ENCODE results near the gene PPP1R16B.

The PPP1R16B gene

GRCh38 chr20:38880952-38881735 is 75.6 kb downstream of the PPP1R16B start:
- no peak for DNase-seq

GRCh38 chr20:38881806-38882440 is 76.4 kb downstream of the PPP1R16B start:
- DNase-seq = no peak

DNA sequence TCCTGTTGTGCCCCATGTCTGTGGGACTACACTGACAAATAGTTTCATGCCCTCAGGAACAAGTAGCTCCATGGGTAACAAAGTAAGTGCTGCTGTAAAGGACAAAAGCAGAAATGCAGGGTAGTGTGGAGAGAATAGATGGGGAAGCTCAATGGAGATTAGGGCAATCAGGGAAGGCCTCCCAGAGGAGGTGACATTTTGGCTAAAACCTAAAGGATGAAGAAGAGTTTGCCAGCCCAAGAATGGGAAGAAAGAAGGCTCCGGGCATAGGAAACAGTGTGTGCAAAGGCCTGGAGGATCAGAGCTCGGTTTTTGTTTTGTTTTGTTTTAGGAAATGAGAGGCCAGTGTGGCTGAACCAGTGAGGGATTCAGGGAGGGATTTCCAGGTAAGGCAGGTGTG is 77.1 kb downstream of the PPP1R16B start:
- DNase-seq = no peak

- no peak for DNase-seq
Measured at GRCh38 chr20:38883081-38883980, 77.8 kb downstream of the PPP1R16B start.

DNA sequence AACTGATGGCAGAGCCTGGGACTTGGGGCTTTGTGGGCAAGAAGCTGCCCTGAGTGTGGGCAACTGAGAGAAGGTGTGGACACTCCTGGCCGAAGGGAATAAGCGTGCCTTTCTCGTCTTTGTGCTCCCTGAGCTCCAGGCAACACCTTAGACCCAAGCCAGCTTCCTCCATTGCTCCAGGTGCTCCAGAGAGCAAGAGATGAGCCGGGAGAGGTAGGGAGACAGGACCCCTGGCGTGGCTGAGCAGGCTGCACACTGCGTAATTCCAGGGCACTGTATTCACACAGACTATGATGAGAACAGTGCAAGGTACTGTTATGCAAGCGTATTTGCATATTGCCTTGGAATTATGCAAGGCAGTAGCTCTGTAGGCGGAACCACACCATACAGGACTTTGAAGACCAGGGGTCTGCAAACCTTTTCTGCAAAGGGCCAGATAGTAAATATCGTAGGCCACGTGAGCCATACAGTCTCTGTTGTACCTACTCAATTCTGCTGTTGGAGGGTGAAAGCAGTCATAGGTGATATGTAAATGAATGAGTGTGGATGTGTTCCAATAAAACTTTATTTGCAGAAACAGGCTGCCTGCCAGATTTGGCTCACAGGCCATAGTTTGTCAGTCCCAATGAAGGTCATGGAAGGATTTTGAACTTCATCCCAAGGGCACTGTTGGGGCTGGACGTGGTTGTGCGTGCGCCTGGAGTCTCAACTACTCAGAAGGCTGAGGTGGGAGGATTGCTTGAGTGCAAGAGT is 78.7 kb downstream of the PPP1R16B start:
- DNase-seq = no peak

- DNase-seq = no peak
Measured at GRCh38 chr20:38885357-38885756, 79.9 kb downstream of the PPP1R16B start.

DNA sequence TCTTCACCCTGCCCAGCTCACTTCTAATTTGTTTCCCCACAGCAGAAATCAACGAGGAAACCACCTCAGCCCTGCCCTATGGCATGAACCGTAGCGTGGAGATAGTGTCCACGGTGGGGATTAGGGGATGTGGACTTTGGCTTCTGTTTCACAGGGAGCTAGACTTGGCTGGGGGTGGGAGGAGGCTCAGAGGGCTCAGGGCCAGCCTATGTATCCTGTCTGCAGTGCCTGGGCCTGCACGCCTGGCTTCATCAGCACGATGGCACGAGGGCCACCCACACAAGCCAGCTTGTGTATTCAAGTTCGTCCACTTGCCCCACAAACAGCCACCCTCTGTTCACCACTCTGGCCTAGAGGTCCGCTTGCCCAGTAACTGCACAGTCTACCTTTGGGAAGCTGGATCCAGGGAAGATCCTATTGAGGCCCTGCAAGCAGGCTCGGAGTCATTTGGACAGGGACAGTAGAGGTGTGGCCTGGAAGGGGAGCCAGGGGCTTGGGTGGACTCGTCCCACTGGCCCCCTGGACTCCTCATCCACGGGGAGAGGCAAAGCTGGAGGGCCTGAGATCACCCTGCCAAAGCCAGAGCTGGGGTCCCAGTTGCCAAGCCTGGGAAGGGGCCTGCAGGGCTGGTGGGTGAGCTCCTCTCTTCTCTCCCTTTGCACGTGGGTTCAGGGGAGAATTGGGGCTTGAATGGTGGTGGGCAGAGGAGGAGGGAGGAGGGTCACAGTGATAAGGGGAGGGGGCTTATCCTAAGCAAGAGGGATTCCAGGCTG is 82.7 kb downstream of the PPP1R16B start:
- DNase-seq = no peak

- no peak for DNase-seq
Measured at GRCh38 chr20:38889050-38889449, 83.6 kb downstream of the PPP1R16B start.

- no peak for DNase-seq
Measured at GRCh38 chr20:38889792-38890496, 84.4 kb downstream of the PPP1R16B start.

DNA sequence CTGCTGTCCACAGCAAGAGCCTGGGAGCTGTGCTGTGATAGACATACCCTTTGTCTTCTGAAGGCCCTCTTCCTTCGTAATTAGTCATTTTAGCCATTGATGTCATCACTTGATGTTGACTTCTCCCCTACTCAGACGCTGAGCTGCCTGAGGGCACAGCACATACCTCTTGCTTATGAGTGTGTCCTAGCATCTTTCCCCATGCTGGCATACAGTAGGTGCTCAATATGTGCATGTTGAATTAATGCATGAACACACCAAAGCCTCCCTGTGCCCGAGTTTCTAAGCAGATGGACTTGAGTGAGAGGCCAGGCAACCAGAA is 85.0 kb downstream of the PPP1R16B start:
- no peak for DNase-seq

DNA sequence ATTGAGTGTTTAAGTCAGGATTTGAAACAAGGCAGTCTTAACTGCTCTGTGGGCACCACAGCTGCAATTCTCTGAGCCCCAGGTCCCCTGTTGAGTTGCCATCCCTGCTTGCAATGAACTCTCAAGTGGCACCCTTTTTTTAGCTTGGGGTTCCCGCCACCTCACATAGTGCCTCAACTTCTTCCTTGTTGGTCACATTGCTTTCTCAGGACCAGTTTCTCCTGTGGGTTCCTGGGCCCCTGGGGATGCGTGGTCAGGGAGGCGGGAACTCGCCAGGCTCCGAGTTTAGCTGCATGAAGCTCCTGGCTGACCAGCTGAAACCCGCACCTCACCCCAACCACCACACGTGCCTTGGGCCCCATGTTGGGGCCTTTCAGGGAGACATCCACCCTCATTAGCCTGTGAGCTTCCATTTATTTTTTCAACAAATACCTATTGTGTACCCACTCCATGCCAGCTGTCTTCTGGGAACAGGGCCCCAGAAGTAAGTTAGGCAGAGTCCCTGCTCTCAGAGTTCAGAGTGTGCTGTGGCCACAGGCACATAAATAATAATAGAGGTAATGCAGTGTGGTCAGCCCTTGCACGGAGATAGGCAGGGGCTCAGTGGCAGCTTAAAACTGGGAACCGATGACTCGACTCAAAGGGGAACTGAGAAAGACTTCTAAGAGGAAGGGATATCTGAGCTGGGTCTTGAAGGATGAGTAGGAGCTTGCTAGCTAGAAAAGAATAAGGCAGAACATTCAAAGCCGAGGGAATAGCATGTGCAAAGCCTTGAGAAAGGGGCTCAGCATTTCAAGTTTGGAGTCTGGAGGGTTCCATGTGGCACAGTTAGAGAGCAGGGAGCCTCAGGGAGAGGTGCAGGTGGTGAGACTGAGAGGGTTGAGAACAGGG is 86.8 kb downstream of the PPP1R16B start:
- DNase-seq = no peak

DNA sequence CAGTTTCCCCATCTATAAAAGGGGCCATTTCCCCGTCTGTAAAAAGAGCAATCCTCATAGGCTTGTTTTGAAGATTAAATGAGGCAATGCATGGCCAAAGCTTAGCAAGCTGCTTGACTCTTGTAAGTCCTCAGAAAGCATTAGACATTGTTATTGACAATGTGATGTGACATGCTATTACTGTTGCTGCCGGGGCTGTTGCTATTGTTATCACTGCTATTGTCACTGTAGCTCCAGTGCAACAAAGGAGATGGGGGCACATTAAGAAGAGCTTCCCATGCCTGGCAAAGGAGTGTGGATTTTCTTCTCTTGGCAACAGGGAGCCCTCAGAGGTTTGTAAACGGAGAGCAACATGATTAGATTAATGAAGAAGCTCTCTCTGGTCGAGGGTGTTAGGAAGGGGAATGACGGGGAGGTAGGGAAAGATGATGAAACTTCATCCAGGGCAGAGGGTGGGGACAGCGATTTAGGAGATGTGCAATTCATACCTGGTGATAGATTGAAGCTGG is 87.6 kb downstream of the PPP1R16B start:
- DNase-seq = no peak

DNA sequence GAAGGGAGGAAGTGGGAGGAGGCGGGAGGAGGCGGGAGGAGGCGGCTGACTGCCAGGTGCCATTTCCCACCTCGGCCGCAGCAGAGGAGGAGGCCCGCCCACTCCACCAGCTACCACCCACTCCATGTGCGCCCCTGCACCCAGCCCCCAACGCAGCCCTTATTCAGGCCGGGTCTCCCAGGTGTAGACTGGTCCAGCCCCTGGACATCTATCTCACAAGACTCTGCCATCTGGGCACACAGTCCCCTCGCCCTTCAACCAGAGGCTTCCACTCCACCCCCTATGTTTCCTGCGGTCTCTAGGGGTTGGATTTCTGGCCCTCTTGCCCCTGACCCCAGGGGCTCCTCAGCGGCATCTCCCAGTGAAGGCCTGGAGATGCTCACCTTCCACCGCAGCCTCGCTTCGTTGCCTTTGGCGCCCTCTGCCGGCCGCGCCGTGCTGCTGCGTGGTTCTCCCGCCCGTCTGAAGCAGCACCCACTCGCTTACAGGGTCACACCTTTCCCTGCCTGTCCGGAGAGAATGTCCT is 88.1 kb downstream of the PPP1R16B start:
- peak; percentile 85 for DNase-seq

DNA sequence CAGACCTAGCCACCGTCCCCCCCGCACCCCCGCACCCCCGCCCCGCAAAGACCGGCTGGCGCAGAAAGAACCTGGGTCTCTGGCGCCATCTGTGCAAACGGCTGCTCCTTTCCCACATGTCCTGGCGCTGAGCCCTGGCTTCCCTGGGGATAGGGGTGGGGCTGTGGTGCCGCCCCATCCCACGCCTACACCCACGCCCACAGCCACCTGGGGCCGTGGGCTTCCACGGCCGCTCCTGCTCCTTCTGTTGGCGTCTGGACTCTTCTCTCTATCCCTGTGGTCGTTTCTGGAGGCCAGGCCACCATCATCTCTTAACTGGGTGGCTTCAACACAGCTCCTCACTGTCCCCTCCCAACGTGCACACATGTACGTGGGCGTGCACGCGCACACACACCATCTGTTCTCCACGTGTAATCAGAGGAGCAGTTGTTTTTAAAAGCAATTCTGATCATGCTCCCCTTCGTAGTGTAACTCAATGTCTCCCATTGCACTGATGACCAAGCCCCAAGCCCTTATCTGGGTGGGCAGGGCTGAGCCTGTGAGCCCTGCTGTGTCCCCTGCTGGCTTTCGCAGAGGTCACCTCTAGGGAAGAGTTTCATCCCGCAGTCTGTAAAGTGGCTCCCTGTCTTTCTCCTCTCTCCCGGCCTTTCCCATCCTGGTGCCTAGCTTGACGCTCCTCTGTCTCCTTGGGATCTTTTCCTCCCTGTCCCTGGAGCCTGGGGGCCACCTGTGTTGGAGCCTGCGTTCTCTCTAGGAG is 88.8 kb downstream of the PPP1R16B start:
- no peak for DNase-seq

GRCh38 chr20:38895098-38895949 is 89.8 kb downstream of the PPP1R16B start:
- DNase-seq = no peak

DNA sequence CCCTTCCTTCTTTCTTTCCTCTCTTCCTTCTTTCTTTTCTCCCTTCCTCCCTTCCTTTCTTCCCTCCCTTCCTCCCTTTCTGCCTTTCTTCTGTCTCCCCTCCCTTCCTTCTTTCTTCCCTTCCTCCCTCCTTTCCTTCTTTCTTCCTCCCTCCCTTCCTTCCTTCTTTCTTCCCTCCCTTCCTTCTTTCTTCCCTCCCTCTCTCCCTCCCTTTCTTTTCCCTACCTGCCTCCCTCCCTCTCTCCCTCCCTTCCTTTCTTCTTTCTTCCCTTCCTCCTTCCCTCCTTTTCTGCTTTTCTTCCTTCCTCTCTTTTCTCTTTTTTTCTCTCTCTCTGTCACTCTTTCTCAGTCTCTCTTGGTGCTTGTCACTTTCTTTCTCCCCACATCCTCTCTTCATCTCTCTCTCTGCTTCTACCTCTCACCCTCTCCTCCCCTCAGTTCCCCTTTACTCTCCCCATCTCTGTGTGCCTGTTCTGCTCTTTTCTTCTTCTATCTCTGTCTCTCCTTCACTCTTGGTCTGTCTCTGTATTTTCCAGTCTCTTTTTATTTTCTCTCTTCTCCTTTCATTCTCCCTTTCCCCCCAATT is 90.6 kb downstream of the PPP1R16B start:
- DNase-seq = no peak

DNA sequence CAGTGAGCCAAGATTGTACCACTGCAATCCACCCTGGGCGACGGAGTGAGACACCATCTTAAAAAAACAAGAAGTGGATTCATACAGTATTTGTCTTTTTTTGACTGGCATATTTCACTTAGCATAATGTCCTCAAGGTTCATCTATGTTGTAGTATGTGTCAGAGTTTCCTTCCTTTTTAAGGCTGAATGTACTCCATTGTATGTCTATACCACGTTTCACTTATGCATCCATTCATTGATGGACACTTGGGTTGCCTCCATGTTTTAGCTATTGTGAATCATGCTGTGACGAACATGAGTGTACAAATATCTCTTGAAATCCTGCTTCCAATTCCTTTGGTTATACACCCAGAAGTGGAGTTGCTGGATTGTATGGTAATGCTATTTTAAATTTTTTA is 91.8 kb downstream of the PPP1R16B start:
- no peak for DNase-seq

DNA sequence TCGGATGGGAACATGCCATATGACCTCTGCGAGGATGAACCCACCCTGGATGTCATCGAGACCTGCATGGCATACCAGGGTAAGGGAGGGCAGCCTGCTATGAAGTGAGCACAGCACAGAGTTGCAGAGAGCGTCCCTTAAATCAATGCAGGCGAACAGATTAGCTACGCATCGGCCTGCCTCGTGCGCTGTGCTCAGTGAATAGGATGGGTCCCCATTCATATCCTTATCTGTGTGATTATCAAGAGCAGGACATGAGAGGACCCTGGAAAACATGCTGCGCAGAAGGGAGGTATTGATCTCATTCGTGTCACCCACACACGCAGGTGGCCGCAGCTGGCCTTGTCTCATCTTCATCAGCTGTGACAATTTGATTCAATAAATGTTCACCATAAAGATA is 95.1 kb downstream of the PPP1R16B start:
- no peak for DNase-seq
